ENCODE results near the gene RADIL. TPM values are rescaled to one million over a fixed set of nuclear protein-coding genes. Genes with fewer than 3 reads are reported as not detected.

The RADIL gene
- total RNA-seq, 1 donor from 2014 or later: 2.1 TPM

GRCh38 chr7:4823441-4824119 lies 59.9 kb downstream of the RADIL start:
- Mint-ChIP-seq H3K27ac (ENCODE audit: unreplicated experiment) (no peak overlapping the region), H3K27me3 (ENCODE audit: unreplicated experiment) (no peaks in the 10 kb centered on the region), H3K4me3 (ENCODE audit: unreplicated experiment) (no peak overlapping the region), H3K9me3 (ENCODE audit: unreplicated experiment) (no peaks in the 10 kb centered on the region), H3K36me3 (ENCODE audit: unreplicated experiment) (no peaks in the 10 kb centered on the region), H3K4me1 (ENCODE audit: unreplicated experiment) (no peaks in the 10 kb centered on the region)
- no peak for DNase-seq (ENCODE audit: extremely low spot score, unreplicated experiment)
- TF ChIP-seq CTCF (IDR thresholded peaks at IDR 0.05): no peak

GRCh38 chr7:4822677-4823076 lies 60.8 kb downstream of the RADIL start:
- Mint-ChIP-seq H3K4me3 (ENCODE audit: unreplicated experiment) (no peak overlapping the region), H3K9me3 (ENCODE audit: unreplicated experiment) (no peaks in the 10 kb centered on the region), H3K4me1 (ENCODE audit: unreplicated experiment) (no peaks in the 10 kb centered on the region), H3K27ac (ENCODE audit: unreplicated experiment) (no peak overlapping the region), H3K36me3 (ENCODE audit: unreplicated experiment) (no peaks in the 10 kb centered on the region), H3K27me3 (ENCODE audit: unreplicated experiment) (no peaks in the 10 kb centered on the region)
- TF ChIP-seq CTCF (IDR thresholded peaks at IDR 0.05): no peak
- DNase-seq (ENCODE audit: extremely low spot score, unreplicated experiment): no peak

- Mint-ChIP-seq H3K27me3 (ENCODE audit: unreplicated experiment) (no peaks in the 10 kb centered on the region), H3K27ac (ENCODE audit: unreplicated experiment) (no peak overlapping the region), H3K9me3 (ENCODE audit: unreplicated experiment) (no peaks in the 10 kb centered on the region), H3K36me3 (ENCODE audit: unreplicated experiment) (no peaks in the 10 kb centered on the region), H3K4me1 (ENCODE audit: unreplicated experiment) (no peaks in the 10 kb centered on the region), H3K4me3 (ENCODE audit: unreplicated experiment) (no peak overlapping the region)
- TF ChIP-seq CTCF (IDR thresholded peaks at IDR 0.05): no peak
- DNase-seq (ENCODE audit: extremely low spot score, unreplicated experiment): no peak
Measured at GRCh38 chr7:4820967-4821471, 62.5 kb downstream of the RADIL start.

GRCh38 chr7:4820405-4820966 lies 63.0 kb downstream of the RADIL start:
- no peak for DNase-seq (ENCODE audit: extremely low spot score, unreplicated experiment)
- Mint-ChIP-seq H3K27me3 (ENCODE audit: unreplicated experiment) (no peaks in the 10 kb centered on the region), H3K9me3 (ENCODE audit: unreplicated experiment) (no peaks in the 10 kb centered on the region), H3K36me3 (ENCODE audit: unreplicated experiment) (no peaks in the 10 kb centered on the region), H3K4me3 (ENCODE audit: unreplicated experiment) (no peak overlapping the region), H3K4me1 (ENCODE audit: unreplicated experiment) (no peaks in the 10 kb centered on the region), H3K27ac (ENCODE audit: unreplicated experiment) (no peak overlapping the region)
- TF ChIP-seq CTCF (IDR thresholded peaks at IDR 0.05): no peak

- no peak overlapping the region for H3K4me3 Mint-ChIP-seq (ENCODE audit: unreplicated experiment)
- no peaks in the 10 kb centered on the region for H3K27me3 Mint-ChIP-seq (ENCODE audit: unreplicated experiment)
- H3K4me1 Mint-ChIP-seq (ENCODE audit: unreplicated experiment): no peaks in the 10 kb centered on the region
- H3K27ac Mint-ChIP-seq (ENCODE audit: unreplicated experiment): no peak overlapping the region
- H3K9me3 Mint-ChIP-seq (ENCODE audit: unreplicated experiment): no peaks in the 10 kb centered on the region
- no peak for DNase-seq (ENCODE audit: extremely low spot score, unreplicated experiment)
- H3K36me3 Mint-ChIP-seq (ENCODE audit: unreplicated experiment): no peaks in the 10 kb centered on the region
- no peak for TF ChIP-seq CTCF (IDR thresholded peaks at IDR 0.05)
Measured at GRCh38 chr7:4819560-4820404, 63.7 kb downstream of the RADIL start.

Data from osteocyte (in vitro differentiated cells).